DND-41 (cell line): Measurements from ENCODE around the gene NAA10.

ENCODE experiments used
- CTCF ChIP-seq: IDR thresholded peaks from 2 replicates; pipeline ENCODE4 v1.5.1; 2012; ENCODE audit warnings: borderline replicate concordance, low read length, moderate library complexity, mild to moderate bottlenecking; ENCODE audit not compliant: poor library complexity, severe bottlenecking; ENCODE audit errors: extremely low read depth
- EZH2 ChIP-seq: IDR thresholded peaks from 3 replicates; pipeline ENCODE4 v1.6.1; 2012; ENCODE audit warnings: borderline replicate concordance, low read depth, mild to moderate bottlenecking, moderate library complexity, low read length, inconsistent platforms; ENCODE audit not compliant: severe bottlenecking

DNA sequence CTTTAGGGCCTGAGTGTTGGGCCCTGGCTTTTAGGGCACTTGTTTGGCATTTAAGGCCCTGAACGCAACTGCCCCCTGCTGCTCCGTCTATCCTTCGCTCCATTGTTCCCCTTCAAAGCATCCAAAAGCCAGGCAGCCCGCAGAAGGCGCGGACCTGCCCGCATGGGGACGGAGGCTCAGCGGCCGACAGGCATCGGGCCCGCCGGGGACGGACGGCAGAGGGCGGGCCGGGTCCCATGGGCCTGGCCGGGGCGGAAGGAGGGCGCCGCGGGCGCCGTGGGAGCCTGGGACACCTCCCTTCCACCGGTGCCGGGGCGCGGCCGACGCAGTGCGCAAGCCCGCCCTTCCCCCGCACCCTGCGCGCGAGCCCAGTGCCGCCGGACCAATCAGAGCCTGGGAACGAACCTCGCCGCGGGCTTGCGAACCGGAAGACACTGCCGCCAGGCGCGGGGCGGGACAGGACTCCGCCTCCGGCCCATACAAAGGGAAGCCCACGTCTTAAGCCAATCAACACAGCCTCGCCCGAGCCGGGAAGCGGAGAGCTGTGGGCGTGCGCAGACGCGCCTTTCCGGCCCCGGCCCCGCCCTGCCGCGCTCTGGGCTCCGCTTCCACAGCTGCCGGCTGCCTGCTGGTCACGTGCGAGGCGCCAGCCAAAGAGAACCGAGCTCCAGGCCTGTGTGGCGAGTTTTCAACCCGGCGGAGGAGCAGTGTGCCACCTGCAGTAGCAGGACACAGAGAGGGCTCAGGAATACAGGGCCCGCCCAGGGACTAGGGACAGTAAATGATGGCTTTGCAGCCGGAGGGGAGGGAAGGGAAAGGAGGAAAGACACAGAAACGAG, 6.7 kb downstream of the NAA10 start:
- TF ChIP-seq CTCF (peak; percentile 24), EZH2 (no peak)
